A673 (cell line): ENCODE measurements around the gene LRRFIP1.

Experiments
- CTCF ChIP-seq: fragments of 300-800, 200-600 bp; sonication (generic); conservative IDR thresholded peaks from 2 replicates; pipeline ENCODE4 v1.5.1; 2017; ENCODE audit warnings: low read depth, mild to moderate bottlenecking, antibody characterized with exemption, low read length, moderate library complexity, mixed read lengths
- EZH2 ChIP-seq: fragments of 200-600 bp; sonication (generic); IDR thresholded peaks from 2 replicates; pipeline ENCODE4 v1.6.1; 2017; ENCODE audit warnings: borderline replicate concordance, low read depth, mild to moderate bottlenecking, mixed read lengths, antibody characterized with exemption, low read length; ENCODE audit not compliant: poor library complexity, severe bottlenecking

- TF ChIP-seq CTCF (no peak), EZH2 (no peak)
These were observed 62.1 kb downstream of the LRRFIP1 start for GRCh38 chr2:237689336-237690131.
